GM23338 (cell line): ENCODE results near the gene SCN9A. TPM values are rescaled to one million over a fixed set of nuclear protein-coding genes. Genes with fewer than 3 reads are reported as not detected.

Experiments used
- ATAC-seq: fragments of 200-7000 bp; cut with Tn5 transposase; 3 replicates; pipeline ENCODE4 v1.9.1; 2020
- DNase-seq: peaks from one replicate; pipeline ENCODE4 v3.0.0-alpha.2; 2015; ENCODE audit warnings: low spot score
- H2AFZ ChIP-seq: fragments of 200-600 bp; sonication (generic); 2 replicates; pipeline ENCODE4 v1.8.0; 2016; ENCODE audit warnings: antibody characterized with exemption, mild to moderate bottlenecking, moderate library complexity
- H3F3A ChIP-seq: fragments of 200-600 bp; sonication (generic); replicated peaks from 2 replicates; pipeline ENCODE4 v1.8.0; 2017; ENCODE audit warnings: antibody characterized with exemption, mixed run types, low read depth
- H3K27ac ChIP-seq: fragments of 200-600 bp; sonication (generic); 2 replicates; pipeline ENCODE4 v1.6.1; 2016; ENCODE audit warnings: low read depth
- H3K27me3 ChIP-seq: fragments of 200-600 bp; sonication (generic); 2 replicates; pipeline ENCODE4 v1.8.0; 2016; ENCODE audit warnings: mild to moderate bottlenecking, mixed run types, moderate library complexity; ENCODE audit not compliant: insufficient read depth
- H3K36me3 ChIP-seq: fragments of 200-600 bp; sonication (generic); 2 replicates; pipeline ENCODE4 v1.8.0; 2016; ENCODE audit warnings: mild to moderate bottlenecking; ENCODE audit not compliant: insufficient read depth
- H3K4me1 ChIP-seq: fragments of 200-600 bp; sonication (generic); 2 replicates; pipeline ENCODE4 v1.8.0; 2016; ENCODE audit warnings: mild to moderate bottlenecking, moderate library complexity; ENCODE audit not compliant: insufficient read depth
- H3K4me2 ChIP-seq: fragments of 200-600 bp; sonication (generic); 2 replicates; pipeline ENCODE4 v1.7.1; 2017; ENCODE audit warnings: mixed run types
- H3K4me3 ChIP-seq: fragments of 200-600 bp; sonication (generic); 2 replicates; pipeline ENCODE4 v1.6.1; 2016; ENCODE audit warnings: mixed run types
- H3K79me2 ChIP-seq: fragments of 200-600 bp; sonication (generic); replicated peaks from 2 replicates; pipeline ENCODE4 v1.8.0; 2017; ENCODE audit warnings: mild to moderate bottlenecking; ENCODE audit not compliant: insufficient read depth
- H3K9me2 ChIP-seq: fragments of 200-600 bp; sonication (generic); 2 replicates; pipeline ENCODE4 v1.8.0; 2017; ENCODE audit not compliant: insufficient read depth
- H4K20me1 ChIP-seq: fragments of 200-600 bp; sonication (generic); replicated peaks from 2 replicates; pipeline ENCODE4 v1.8.0; 2017; ENCODE audit warnings: mild to moderate bottlenecking; ENCODE audit not compliant: insufficient read depth
- H3K27ac Mint-ChIP-seq: 2 replicates; pipeline ENCODE4 v1.8.0; 2020; ENCODE audit warnings: inconsistent platforms, mild to moderate bottlenecking, moderate library complexity, mixed read lengths
- H3K27me3 Mint-ChIP-seq: 3 replicates; pipeline ENCODE4 v1.8.0; 2022; ENCODE audit warnings: low read depth, mild to moderate bottlenecking, moderate library complexity, mixed read lengths, inconsistent platforms; ENCODE audit not compliant: insufficient read depth, poor library complexity
- H3K36me3 Mint-ChIP-seq: 3 replicates; pipeline ENCODE4 v1.8.0; 2021; ENCODE audit warnings: low read depth, mild to moderate bottlenecking, inconsistent platforms, moderate library complexity, mixed read lengths
- H3K4me1 Mint-ChIP-seq: 3 replicates; pipeline ENCODE4 v1.8.0; 2020; ENCODE audit warnings: mild to moderate bottlenecking, inconsistent platforms, mixed read lengths
- H3K4me3 Mint-ChIP-seq: 3 replicates; pipeline ENCODE4 v1.8.0; 2021; ENCODE audit warnings: moderate library complexity, mild to moderate bottlenecking, inconsistent platforms, mixed read lengths
- H3K9me3 Mint-ChIP-seq: 3 replicates; pipeline ENCODE4 v1.8.0; 2020; ENCODE audit warnings: moderate library complexity, mild to moderate bottlenecking, inconsistent platforms, mixed read lengths
- CREB1 ChIP-seq: fragments of 250-450 bp; sonication (Bioruptor Pico); IDR thresholded peaks from 2 replicates; pipeline ENCODE4 v1.5.0; 2020; ENCODE audit warnings: low read depth, mild to moderate bottlenecking, moderate library complexity
- EZH2 ChIP-seq: fragments of 200-600 bp; sonication (generic); IDR thresholded peaks from one replicate; pipeline ENCODE4 v1.8.0; 2017; ENCODE audit warnings: antibody characterized with exemption, mild to moderate bottlenecking, low read depth; ENCODE audit not compliant: unreplicated experiment
- EZH2phosphoT487 ChIP-seq: fragments of 200-600 bp; sonication (generic); IDR thresholded peaks from one replicate; pipeline ENCODE4 v1.8.1; 2018; ENCODE audit warnings: antibody characterized with exemption; ENCODE audit not compliant: unreplicated experiment
- JUNB ChIP-seq: IDR thresholded peaks from one replicate; pipeline ENCODE4 v1.6.1; 2016; ENCODE audit warnings: antibody characterized with exemption; ENCODE audit not compliant: unreplicated experiment
- NANOG ChIP-seq: IDR thresholded peaks from 2 replicates; pipeline ENCODE4 v1.6.1; 2016; ENCODE audit warnings: antibody characterized with exemption, borderline replicate concordance
- POLR2AphosphoS5 ChIP-seq: IDR thresholded peaks from 2 replicates; pipeline ENCODE4 v1.6.1; 2016; ENCODE audit warnings: antibody characterized with exemption, low read depth
- STAT1 ChIP-seq: IDR thresholded peaks from one replicate; pipeline ENCODE4 v1.6.1; 2016; ENCODE audit warnings: antibody characterized with exemption; ENCODE audit not compliant: unreplicated experiment
- ZNF114 ChIP-seq: fragments of 250-450 bp; sonication (Bioruptor Pico); IDR thresholded peaks from 2 replicates; pipeline ENCODE4 v1.5.0; 2020; ENCODE audit warnings: mild to moderate bottlenecking, moderate library complexity
- ZNF331 ChIP-seq: fragments of 250-450 bp; sonication (Bioruptor Pico); IDR thresholded peaks from 2 replicates; pipeline ENCODE4 v1.5.0; 2020; ENCODE audit warnings: low read depth, mild to moderate bottlenecking, moderate library complexity
- polyA plus RNA-seq: library from polyadenylated mRNA; unstranded; fragments of >200 nt; fragmentation: Nextera tagmentation; extraction: Ambion mirVana; gene quantifications from 2 replicates; pipeline ENCODE4 v1.2.1, GENCODE V29; 2016
- total RNA-seq: library from RNA; depleted of rRNA; stranded (reverse); fragments of >200 nt; shearing (Covaris generic); gene quantifications from 2 replicates; pipeline ENCODE4 v1.2.3, GENCODE V29; 2014
- TF ChIP-seq, protein P1 (sequence below), 2 experiments: fragments of 200-600 bp in 1 of 2; sonication (generic) in 1 of 2; conservative IDR thresholded peaks; 2 replicates each; pipeline versions ENCODE4 v1.5.1 to v1.6.1; 2016 to 2017; ENCODE audit warnings: antibody characterized with exemption in 2 of 2, low read depth in 2 of 2, mild to moderate bottlenecking in 2 of 2, moderate library complexity in 1 of 2
- TF ChIP-seq, protein P2 (sequence below): fragments of 250-450 bp; sonication (Bioruptor Pico); IDR thresholded peaks from 2 replicates; pipeline ENCODE4 v1.5.0; 2020; ENCODE audit warnings: mild to moderate bottlenecking, moderate library complexity
- TF ChIP-seq, protein P3 (sequence below): IDR thresholded peaks from one replicate; pipeline ENCODE4 v1.6.1; 2018; ENCODE audit warnings: antibody characterized with exemption; ENCODE audit not compliant: unreplicated experiment
- TF ChIP-seq, protein P4 (sequence below): IDR thresholded peaks from 2 replicates; pipeline ENCODE4 v1.6.1; 2016; ENCODE audit warnings: antibody characterized with exemption

The SCN9A gene
- total and polyA plus RNA-seq, 2 experiments from 2014 or later = 8.8 to 9.5 TPM

DNA sequence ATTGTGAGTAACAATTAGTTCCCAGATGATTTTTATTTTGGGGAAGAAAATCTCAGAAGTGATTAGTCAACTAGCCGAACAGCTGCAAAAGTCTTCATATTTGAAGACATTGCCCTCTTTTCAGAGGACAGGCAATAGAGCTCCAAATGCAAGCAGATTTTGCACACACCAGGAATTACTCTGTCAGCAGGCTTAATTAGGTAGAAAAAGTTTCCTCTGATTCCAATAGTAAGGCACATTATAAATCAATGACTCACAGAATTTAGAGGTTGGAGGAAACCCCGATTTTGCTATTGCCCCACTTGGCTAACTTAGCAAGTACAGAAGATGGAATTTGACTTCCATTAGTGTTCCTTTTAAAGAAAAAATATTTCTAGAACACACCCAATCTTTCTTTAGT, 217.2 kb downstream of the SCN9A start:
- Histone ChIP-seq H3F3A (no peaks in the 10 kb centered on the region), H3K9me2 (no peaks in the 10 kb centered on the region; the same call in 1 of the 2 replicates), H3K27ac (no peak overlapping the region), H3K27me3 (no peaks in the 10 kb centered on the region), H3K36me3 (no peaks in the 10 kb centered on the region), H3K4me2 (no peak overlapping the region), H2AFZ (no peak overlapping the region), H4K20me1 (no peaks in the 10 kb centered on the region), H3K4me3 (no peak overlapping the region), H3K4me1 (no peaks in the 10 kb centered on the region), H3K79me2 (no peaks in the 10 kb centered on the region)
- TF ChIP-seq STAT1 (no peak), ZNF114 (CRISPR knock-in tag) (no peak), JUNB (no peak), CREB1 (CRISPR knock-in tag) (no peak), ZNF331 (CRISPR knock-in tag) (no peak), POLR2AphosphoS5 (no peak), EZH2phosphoT487 (no peak), EZH2 (no peak), NANOG (no peak)
- TF ChIP-seq, protein P1, sequence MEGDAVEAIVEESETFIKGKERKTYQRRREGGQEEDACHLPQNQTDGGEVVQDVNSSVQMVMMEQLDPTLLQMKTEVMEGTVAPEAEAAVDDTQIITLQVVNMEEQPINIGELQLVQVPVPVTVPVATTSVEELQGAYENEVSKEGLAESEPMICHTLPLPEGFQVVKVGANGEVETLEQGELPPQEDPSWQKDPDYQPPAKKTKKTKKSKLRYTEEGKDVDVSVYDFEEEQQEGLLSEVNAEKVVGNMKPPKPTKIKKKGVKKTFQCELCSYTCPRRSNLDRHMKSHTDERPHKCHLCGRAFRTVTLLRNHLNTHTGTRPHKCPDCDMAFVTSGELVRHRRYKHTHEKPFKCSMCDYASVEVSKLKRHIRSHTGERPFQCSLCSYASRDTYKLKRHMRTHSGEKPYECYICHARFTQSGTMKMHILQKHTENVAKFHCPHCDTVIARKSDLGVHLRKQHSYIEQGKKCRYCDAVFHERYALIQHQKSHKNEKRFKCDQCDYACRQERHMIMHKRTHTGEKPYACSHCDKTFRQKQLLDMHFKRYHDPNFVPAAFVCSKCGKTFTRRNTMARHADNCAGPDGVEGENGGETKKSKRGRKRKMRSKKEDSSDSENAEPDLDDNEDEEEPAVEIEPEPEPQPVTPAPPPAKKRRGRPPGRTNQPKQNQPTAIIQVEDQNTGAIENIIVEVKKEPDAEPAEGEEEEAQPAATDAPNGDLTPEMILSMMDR (conservative IDR thresholded peaks at IDR 0.05; ENCODE audit: low read depth in 2 of 2) = no peak
- TF ChIP-seq, protein P2, sequence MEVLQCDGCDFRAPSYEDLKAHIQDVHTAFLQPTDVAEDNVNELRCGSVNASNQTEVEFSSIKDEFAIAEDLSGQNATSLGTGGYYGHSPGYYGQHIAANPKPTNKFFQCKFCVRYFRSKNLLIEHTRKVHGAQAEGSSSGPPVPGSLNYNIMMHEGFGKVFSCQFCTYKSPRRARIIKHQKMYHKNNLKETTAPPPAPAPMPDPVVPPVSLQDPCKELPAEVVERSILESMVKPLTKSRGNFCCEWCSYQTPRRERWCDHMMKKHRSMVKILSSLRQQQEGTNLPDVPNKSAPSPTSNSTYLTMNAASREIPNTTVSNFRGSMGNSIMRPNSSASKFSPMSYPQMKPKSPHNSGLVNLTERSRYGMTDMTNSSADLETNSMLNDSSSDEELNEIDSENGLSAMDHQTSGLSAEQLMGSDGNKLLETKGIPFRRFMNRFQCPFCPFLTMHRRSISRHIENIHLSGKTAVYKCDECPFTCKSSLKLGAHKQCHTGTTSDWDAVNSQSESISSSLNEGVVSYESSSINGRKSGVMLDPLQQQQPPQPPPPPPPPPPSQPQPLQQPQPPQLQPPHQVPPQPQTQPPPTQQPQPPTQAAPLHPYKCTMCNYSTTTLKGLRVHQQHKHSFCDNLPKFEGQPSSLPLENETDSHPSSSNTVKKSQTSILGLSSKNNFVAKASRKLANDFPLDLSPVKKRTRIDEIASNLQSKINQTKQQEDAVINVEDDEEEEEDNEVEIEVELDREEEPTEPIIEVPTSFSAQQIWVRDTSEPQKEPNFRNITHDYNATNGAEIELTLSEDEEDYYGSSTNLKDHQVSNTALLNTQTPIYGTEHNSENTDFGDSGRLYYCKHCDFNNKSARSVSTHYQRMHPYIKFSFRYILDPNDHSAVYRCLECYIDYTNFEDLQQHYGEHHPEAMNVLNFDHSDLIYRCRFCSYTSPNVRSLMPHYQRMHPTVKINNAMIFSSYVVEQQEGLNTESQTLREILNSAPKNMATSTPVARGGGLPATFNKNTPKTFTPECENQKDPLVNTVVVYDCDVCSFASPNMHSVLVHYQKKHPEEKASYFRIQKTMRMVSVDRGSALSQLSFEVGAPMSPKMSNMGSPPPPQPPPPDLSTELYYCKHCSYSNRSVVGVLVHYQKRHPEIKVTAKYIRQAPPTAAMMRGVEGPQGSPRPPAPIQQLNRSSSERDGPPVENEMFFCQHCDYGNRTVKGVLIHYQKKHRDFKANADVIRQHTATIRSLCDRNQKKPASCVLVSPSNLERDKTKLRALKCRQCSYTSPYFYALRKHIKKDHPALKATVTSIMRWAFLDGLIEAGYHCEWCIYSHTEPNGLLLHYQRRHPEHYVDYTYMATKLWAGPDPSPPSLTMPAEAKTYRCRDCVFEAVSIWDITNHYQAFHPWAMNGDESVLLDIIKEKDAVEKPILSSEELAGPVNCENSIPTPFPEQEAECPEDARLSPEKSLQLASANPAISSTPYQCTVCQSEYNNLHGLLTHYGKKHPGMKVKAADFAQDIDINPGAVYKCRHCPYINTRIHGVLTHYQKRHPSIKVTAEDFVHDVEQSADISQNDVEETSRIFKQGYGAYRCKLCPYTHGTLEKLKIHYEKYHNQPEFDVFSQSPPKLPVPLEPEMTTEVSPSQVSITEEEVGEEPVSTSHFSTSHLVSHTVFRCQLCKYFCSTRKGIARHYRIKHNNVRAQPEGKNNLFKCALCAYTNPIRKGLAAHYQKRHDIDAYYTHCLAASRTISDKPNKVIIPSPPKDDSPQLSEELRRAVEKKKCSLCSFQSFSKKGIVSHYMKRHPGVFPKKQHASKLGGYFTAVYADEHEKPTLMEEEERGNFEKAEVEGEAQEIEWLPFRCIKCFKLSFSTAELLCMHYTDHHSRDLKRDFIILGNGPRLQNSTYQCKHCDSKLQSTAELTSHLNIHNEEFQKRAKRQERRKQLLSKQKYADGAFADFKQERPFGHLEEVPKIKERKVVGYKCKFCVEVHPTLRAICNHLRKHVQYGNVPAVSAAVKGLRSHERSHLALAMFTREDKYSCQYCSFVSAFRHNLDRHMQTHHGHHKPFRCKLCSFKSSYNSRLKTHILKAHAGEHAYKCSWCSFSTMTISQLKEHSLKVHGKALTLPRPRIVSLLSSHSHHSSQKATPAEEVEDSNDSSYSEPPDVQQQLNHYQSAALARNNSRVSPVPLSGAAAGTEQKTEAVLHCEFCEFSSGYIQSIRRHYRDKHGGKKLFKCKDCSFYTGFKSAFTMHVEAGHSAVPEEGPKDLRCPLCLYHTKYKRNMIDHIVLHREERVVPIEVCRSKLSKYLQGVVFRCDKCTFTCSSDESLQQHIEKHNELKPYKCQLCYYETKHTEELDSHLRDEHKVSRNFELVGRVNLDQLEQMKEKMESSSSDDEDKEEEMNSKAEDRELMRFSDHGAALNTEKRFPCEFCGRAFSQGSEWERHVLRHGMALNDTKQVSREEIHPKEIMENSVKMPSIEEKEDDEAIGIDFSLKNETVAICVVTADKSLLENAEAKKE = no peak
- TF ChIP-seq, protein P3, sequence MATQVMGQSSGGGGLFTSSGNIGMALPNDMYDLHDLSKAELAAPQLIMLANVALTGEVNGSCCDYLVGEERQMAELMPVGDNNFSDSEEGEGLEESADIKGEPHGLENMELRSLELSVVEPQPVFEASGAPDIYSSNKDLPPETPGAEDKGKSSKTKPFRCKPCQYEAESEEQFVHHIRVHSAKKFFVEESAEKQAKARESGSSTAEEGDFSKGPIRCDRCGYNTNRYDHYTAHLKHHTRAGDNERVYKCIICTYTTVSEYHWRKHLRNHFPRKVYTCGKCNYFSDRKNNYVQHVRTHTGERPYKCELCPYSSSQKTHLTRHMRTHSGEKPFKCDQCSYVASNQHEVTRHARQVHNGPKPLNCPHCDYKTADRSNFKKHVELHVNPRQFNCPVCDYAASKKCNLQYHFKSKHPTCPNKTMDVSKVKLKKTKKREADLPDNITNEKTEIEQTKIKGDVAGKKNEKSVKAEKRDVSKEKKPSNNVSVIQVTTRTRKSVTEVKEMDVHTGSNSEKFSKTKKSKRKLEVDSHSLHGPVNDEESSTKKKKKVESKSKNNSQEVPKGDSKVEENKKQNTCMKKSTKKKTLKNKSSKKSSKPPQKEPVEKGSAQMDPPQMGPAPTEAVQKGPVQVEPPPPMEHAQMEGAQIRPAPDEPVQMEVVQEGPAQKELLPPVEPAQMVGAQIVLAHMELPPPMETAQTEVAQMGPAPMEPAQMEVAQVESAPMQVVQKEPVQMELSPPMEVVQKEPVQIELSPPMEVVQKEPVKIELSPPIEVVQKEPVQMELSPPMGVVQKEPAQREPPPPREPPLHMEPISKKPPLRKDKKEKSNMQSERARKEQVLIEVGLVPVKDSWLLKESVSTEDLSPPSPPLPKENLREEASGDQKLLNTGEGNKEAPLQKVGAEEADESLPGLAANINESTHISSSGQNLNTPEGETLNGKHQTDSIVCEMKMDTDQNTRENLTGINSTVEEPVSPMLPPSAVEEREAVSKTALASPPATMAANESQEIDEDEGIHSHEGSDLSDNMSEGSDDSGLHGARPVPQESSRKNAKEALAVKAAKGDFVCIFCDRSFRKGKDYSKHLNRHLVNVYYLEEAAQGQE = no peak
- TF ChIP-seq, protein P4, sequence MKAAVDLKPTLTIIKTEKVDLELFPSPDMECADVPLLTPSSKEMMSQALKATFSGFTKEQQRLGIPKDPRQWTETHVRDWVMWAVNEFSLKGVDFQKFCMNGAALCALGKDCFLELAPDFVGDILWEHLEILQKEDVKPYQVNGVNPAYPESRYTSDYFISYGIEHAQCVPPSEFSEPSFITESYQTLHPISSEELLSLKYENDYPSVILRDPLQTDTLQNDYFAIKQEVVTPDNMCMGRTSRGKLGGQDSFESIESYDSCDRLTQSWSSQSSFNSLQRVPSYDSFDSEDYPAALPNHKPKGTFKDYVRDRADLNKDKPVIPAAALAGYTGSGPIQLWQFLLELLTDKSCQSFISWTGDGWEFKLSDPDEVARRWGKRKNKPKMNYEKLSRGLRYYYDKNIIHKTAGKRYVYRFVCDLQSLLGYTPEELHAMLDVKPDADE = no peak
- Mint-ChIP-seq H3K9me3 (no peaks in the 10 kb centered on the region), H3K27me3 (peaks cover 2% of the 10 kb centered on the region), H3K27ac (no peak overlapping the region), H3K36me3 (no peaks in the 10 kb centered on the region), H3K4me1 (no peaks in the 10 kb centered on the region), H3K4me3 (no peak overlapping the region)
- no peak for ATAC-seq
- DNase-seq = no peak
